Mesenchymal stem cell (in vitro differentiated cells and primary cell): ENCODE measurements around the gene PKD1L1.
A peak's percentile ranks its signal among the peaks of the same experiment; 100 is the strongest.

Experiments
- DNase-seq: peaks from one replicate; pipeline ENCODE4 v3.0.0-alpha.2; 2013
- H2AFZ ChIP-seq: one replicate; pipeline ENCODE4 v1.6.1; 2013; ENCODE audit warnings: low read depth, mild to moderate bottlenecking, control low read depth, inconsistent platforms, low read length, moderate library complexity
- H2AK5ac ChIP-seq: 2 replicates; pipeline ENCODE4 v1.6.1; 2013; ENCODE audit warnings: low read length, moderate library complexity, mild to moderate bottlenecking, inconsistent platforms; ENCODE audit not compliant: severe bottlenecking
- H2BK120ac ChIP-seq: one replicate; pipeline ENCODE4 v1.6.1; 2013; ENCODE audit warnings: low read depth, mild to moderate bottlenecking, inconsistent platforms, low read length, moderate library complexity
- H2BK12ac ChIP-seq, 2 experiments: one replicate each; pipeline ENCODE4 v1.6.1; 2013; ENCODE audit warnings: inconsistent platforms in 2 of 2, low read length in 2 of 2, mild to moderate bottlenecking in 2 of 2, moderate library complexity in 2 of 2, control low read depth in 1 of 2
- H2BK15ac ChIP-seq: one replicate; pipeline ENCODE4 v1.6.1; 2013; ENCODE audit warnings: mild to moderate bottlenecking, low read depth, inconsistent platforms; ENCODE audit not compliant: poor library complexity, severe bottlenecking
- H2BK5ac ChIP-seq: 2 replicates; pipeline ENCODE4 v1.6.1; 2013; ENCODE audit warnings: low read depth, mild to moderate bottlenecking, low read length, control low read depth, inconsistent platforms; ENCODE audit not compliant: poor library complexity, severe bottlenecking
- H3K14ac ChIP-seq, 2 experiments: one replicate each; pipeline ENCODE4 v1.6.1; 2013; ENCODE audit warnings: inconsistent platforms in 2 of 2, low read length in 2 of 2, control low read depth in 1 of 2, mild to moderate bottlenecking in 1 of 2, moderate library complexity in 1 of 2
- H3K18ac ChIP-seq, 2 experiments: one replicate each; pipeline ENCODE4 v1.6.1; 2013; ENCODE audit warnings: inconsistent platforms in 2 of 2, low read length in 2 of 2, control low read depth in 1 of 2, low read depth in 1 of 2, mild to moderate bottlenecking in 1 of 2
- H3K23ac ChIP-seq, 2 experiments: one replicate each; pipeline ENCODE4 v1.6.1; 2013; ENCODE audit warnings: inconsistent platforms in 2 of 2, low read length in 2 of 2, mild to moderate bottlenecking in 2 of 2, moderate library complexity in 2 of 2, control low read depth in 1 of 2
- H3K27ac ChIP-seq: 2 replicates; pipeline ENCODE4 v1.5.1; 2013; ENCODE audit warnings: mild to moderate bottlenecking, moderate library complexity, low read length, control low read depth, inconsistent platforms; ENCODE audit not compliant: poor library complexity, severe bottlenecking
- H3K27me3 ChIP-seq, 2 experiments: 2 replicates each; pipeline versions ENCODE4 v1.6.1 to v1.7.0; 2013; ENCODE audit warnings: low read length in 2 of 2, mild to moderate bottlenecking in 2 of 2, moderate library complexity in 2 of 2, control low read depth in 1 of 2, inconsistent platforms in 1 of 2; ENCODE audit not compliant: control insufficient read depth in 1 of 2, insufficient read depth in 1 of 2
- H3K36me3 ChIP-seq, 2 experiments: 2 replicates each; pipeline versions ENCODE4 v1.6.1 to v1.7.0; 2013; ENCODE audit warnings: low read length in 2 of 2, control low read depth in 1 of 2, inconsistent platforms in 1 of 2, low read depth in 1 of 2, mild to moderate bottlenecking in 1 of 2; ENCODE audit not compliant: insufficient read depth in 2 of 2, control insufficient read depth in 1 of 2
- H3K4ac ChIP-seq, 2 experiments: one replicate each; pipeline ENCODE4 v1.6.1; 2013; ENCODE audit warnings: inconsistent platforms in 2 of 2, low read length in 2 of 2, mild to moderate bottlenecking in 2 of 2, moderate library complexity in 2 of 2, control low read depth in 1 of 2, low read depth in 1 of 2
- H3K4me1 ChIP-seq: 2 replicates; pipeline ENCODE4 v1.6.1; 2013; ENCODE audit warnings: low read depth, low read length, control low read depth; ENCODE audit not compliant: control insufficient read depth, insufficient read depth
- H3K4me2 ChIP-seq: 2 replicates; pipeline ENCODE4 v1.6.1; 2013; ENCODE audit warnings: low read length, mild to moderate bottlenecking, inconsistent platforms; ENCODE audit not compliant: poor library complexity, severe bottlenecking
- H3K4me3 ChIP-seq, 2 experiments: 2 replicates each; pipeline versions ENCODE4 v1.5.1 to v1.7.0; 2013; ENCODE audit warnings: low read length in 2 of 2, mild to moderate bottlenecking in 2 of 2, control low read depth in 1 of 2, low read depth in 1 of 2; ENCODE audit not compliant: insufficient read depth in 1 of 2
- H3K79me1 ChIP-seq: replicated peaks from 2 replicates; pipeline ENCODE4 v1.6.1; 2013; ENCODE audit warnings: mild to moderate bottlenecking, control low read depth, low read length, inconsistent platforms; ENCODE audit not compliant: poor library complexity, severe bottlenecking
- H3K9ac ChIP-seq: 2 replicates; pipeline ENCODE4 v1.7.0; 2013; ENCODE audit warnings: mild to moderate bottlenecking, low read length, moderate library complexity
- H3K9me3 ChIP-seq: 2 replicates; pipeline ENCODE4 v1.7.0; 2013; ENCODE audit warnings: mild to moderate bottlenecking, low read length; ENCODE audit not compliant: control insufficient read depth
- H4K8ac ChIP-seq: one replicate; pipeline ENCODE4 v1.6.1; 2013; ENCODE audit warnings: inconsistent platforms, mild to moderate bottlenecking, low read length, moderate library complexity
- H4K91ac ChIP-seq: one replicate; pipeline ENCODE4 v1.6.1; 2013; ENCODE audit warnings: mild to moderate bottlenecking, low read length, inconsistent platforms
- WGBS: methylation state at CpG from one replicate; pipeline ENCODE4 v1.1.7; 2013; ENCODE audit warnings: mixed read lengths; 5-methylcytosine and 5-hydroxymethylcytosine counted together

The PKD1L1 gene

GRCh38 chr7:47978790-47979144 lies 30.5 kb upstream of the PKD1L1 start:
- H3K27ac ChIP-seq: peak overlapping the region; percentile 18
- H2BK15ac ChIP-seq: peak overlapping the region; percentile 6
- no peak for DNase-seq
- H3K36me3 ChIP-seq: peaks cover 22 to 43% of the 10 kb centered on the region in 2 experiments
- peak overlapping the region in 1 of 2 experiments; percentile 24 for H3K4ac ChIP-seq
- H3K9ac ChIP-seq: peak overlapping the region; percentile 95
- peak overlapping the region; percentile 84 for H3K4me2 ChIP-seq
- no peak overlapping the region for H3K14ac ChIP-seq
- H3K9me3 ChIP-seq: no peaks in the 10 kb centered on the region
- no peak overlapping the region for H3K23ac ChIP-seq
- peaks cover 2% of the 10 kb centered on the region for H3K4me1 ChIP-seq
- no peak overlapping the region for H2BK12ac ChIP-seq
- H2AK5ac ChIP-seq: no peak overlapping the region
- H3K4me3 ChIP-seq: peak overlapping the region; percentile 76 to 96
- H4K8ac ChIP-seq: peak overlapping the region; percentile 53
- H2AFZ ChIP-seq: no peak overlapping the region
- H3K79me1 ChIP-seq: peaks cover 18% of the 10 kb centered on the region
- H3K27me3 ChIP-seq: no peaks in the 10 kb centered on the region
- peak overlapping the region in 1 of 2 experiments; percentile 25 for H3K18ac ChIP-seq
- no peak overlapping the region for H2BK120ac ChIP-seq
- 31% methylated on average over 3 of the region's 4 CpGs for WGBS
- no peak overlapping the region for H2BK5ac ChIP-seq
- H4K91ac ChIP-seq: no peak overlapping the region

- Histone ChIP-seq H3K9me3 (no peaks in the 10 kb centered on the region), H2AK5ac (no peak overlapping the region), H3K14ac (no peak overlapping the region), H2BK15ac (no peak overlapping the region), H2BK12ac (no peak overlapping the region), H2BK5ac (no peak overlapping the region), H4K91ac (no peak overlapping the region), H3K23ac (no peak overlapping the region), H3K4me1 (peaks cover 3% of the 10 kb centered on the region), H3K4me2 (no peak overlapping the region), H3K27ac (no peak overlapping the region), H3K4me3 (no peak overlapping the region), H3K18ac (no peak overlapping the region), H3K4ac (no peak overlapping the region), H4K8ac (no peak overlapping the region), H3K36me3 (peaks cover 37 to 78% of the 10 kb centered on the region in 2 experiments), H3K9ac (no peak overlapping the region), H2BK120ac (no peak overlapping the region), H3K27me3 (no peaks in the 10 kb centered on the region), H2AFZ (no peak overlapping the region), H3K79me1 (peaks cover 28% of the 10 kb centered on the region)
- DNase-seq: no peak
- 100% methylated on average over 1 of the region's 1 CpG for WGBS
Measured at GRCh38 chr7:47973739-47974138, 25.5 kb upstream of the PKD1L1 start.

- H3K9ac ChIP-seq: peak overlapping the region; percentile 35
- no peak overlapping the region for H3K4me2 ChIP-seq
- no peak overlapping the region for H2BK120ac ChIP-seq
- no peak overlapping the region for H2AFZ ChIP-seq
- H3K36me3 ChIP-seq: peaks cover 47 to 84% of the 10 kb centered on the region in 2 experiments
- no peak overlapping the region for H4K91ac ChIP-seq
- no peak overlapping the region for H4K8ac ChIP-seq
- peaks cover 2% of the 10 kb centered on the region for H3K4me1 ChIP-seq
- H3K79me1 ChIP-seq: peaks cover 32% of the 10 kb centered on the region
- H2BK5ac ChIP-seq: no peak overlapping the region
- H2AK5ac ChIP-seq: no peak overlapping the region
- no peak overlapping the region for H3K23ac ChIP-seq
- H3K14ac ChIP-seq: no peak overlapping the region
- no peak overlapping the region for H3K27ac ChIP-seq
- no peak for DNase-seq
- H3K18ac ChIP-seq: no peak overlapping the region
- WGBS: no CpG with 5 or more reads among the region's 1 CpG
- no peak overlapping the region for H2BK15ac ChIP-seq
- H3K9me3 ChIP-seq: no peaks in the 10 kb centered on the region
- no peak overlapping the region for H2BK12ac ChIP-seq
- H3K4ac ChIP-seq: no peak overlapping the region
- no peak overlapping the region for H3K4me3 ChIP-seq
- no peaks in the 10 kb centered on the region for H3K27me3 ChIP-seq
Measured at GRCh38 chr7:47970761-47971160, 22.5 kb upstream of the PKD1L1 start.

- H2BK5ac ChIP-seq: no peak overlapping the region
- peaks cover 47 to 85% of the 10 kb centered on the region in 2 experiments for H3K36me3 ChIP-seq
- no peaks in the 10 kb centered on the region for H3K27me3 ChIP-seq
- no peak overlapping the region for H3K4me3 ChIP-seq
- no peak overlapping the region for H2AFZ ChIP-seq
- H3K23ac ChIP-seq: no peak overlapping the region
- no peak overlapping the region for H3K4ac ChIP-seq
- H3K27ac ChIP-seq: no peak overlapping the region
- H2BK120ac ChIP-seq: no peak overlapping the region
- peak; percentile 71 for DNase-seq
- peak overlapping the region in 1 of 2 experiments; percentile 60 for H2BK12ac ChIP-seq
- no peak overlapping the region for H2BK15ac ChIP-seq
- no peak overlapping the region for H3K4me2 ChIP-seq
- no peaks in the 10 kb centered on the region for H3K9me3 ChIP-seq
- H4K91ac ChIP-seq: no peak overlapping the region
- H3K4me1 ChIP-seq: peaks cover 2% of the 10 kb centered on the region
- no peak overlapping the region for H3K14ac ChIP-seq
- H2AK5ac ChIP-seq: peak overlapping the region; percentile 78
- H4K8ac ChIP-seq: no peak overlapping the region
- H3K18ac ChIP-seq: no peak overlapping the region
- H3K9ac ChIP-seq: no peak overlapping the region
- peaks cover 28% of the 10 kb centered on the region for H3K79me1 ChIP-seq
- WGBS: 53% methylated on average over 5 of the region's 5 CpGs
Measured at GRCh38 chr7:47968847-47969774, 20.8 kb upstream of the PKD1L1 start.
